BJ (cell line): ENCODE data around the gene INPP5A. TPM values are rescaled to one million over a fixed set of nuclear protein-coding genes. Genes with fewer than 3 reads are reported as not detected.
A peak's percentile ranks its signal among the peaks of the same experiment; 100 is the strongest.

Experiments
- CTCF ChIA-PET: fragments of 350-600 bp; formaldehyde crosslinking; extraction: SDS; loops from one replicate; lab custom pipeline; 2021; ENCODE audit warnings: antibody characterized with exemption, inconsistent platforms; lab: Yijun Ruan, JAX
- POLR2A ChIA-PET: fragments of 300-600 bp; sonication (Branson Sonifier 250); formaldehyde crosslinking; extraction: SDS; loops from one replicate; lab custom pipeline; 2021; ENCODE audit warnings: antibody characterized with exemption; lab: Charles Lee
- DNase-seq: peaks from one replicate; pipeline ENCODE4 v3.0.0-alpha.2; 2011; ENCODE audit warnings: low read depth
- H3K27me3 ChIP-seq: 2 replicates; pipeline ENCODE4 v1.6.0; 2011; ENCODE audit warnings: low read length; ENCODE audit not compliant: control insufficient read depth, insufficient read depth
- H3K36me3 ChIP-seq: 2 replicates; pipeline ENCODE4 v1.5.1; 2011; ENCODE audit warnings: low read length; ENCODE audit not compliant: control insufficient read depth, insufficient read depth
- H3K4me3 ChIP-seq: 2 replicates; pipeline ENCODE4 v1.5.1; 2011; ENCODE audit warnings: low read depth, mild to moderate bottlenecking, control low read depth, low read length
- CTCF ChIP-seq: IDR thresholded peaks from 2 replicates; pipeline ENCODE4 v1.5.1; 2011; ENCODE audit warnings: low read depth, mild to moderate bottlenecking, control low read depth, inconsistent platforms, low read length, moderate library complexity; ENCODE audit not compliant: insufficient read depth
- polyA plus RNA-seq: library from polyadenylated mRNA; depleted of rRNA; stranded (reverse); fragments of >200 nt; gene quantifications from 2 replicates; pipeline ENCODE4 v1.2.3, GENCODE V29; 2011

The INPP5A gene
- polyA plus RNA-seq, 1 experiment = 60.1 TPM

DNA sequence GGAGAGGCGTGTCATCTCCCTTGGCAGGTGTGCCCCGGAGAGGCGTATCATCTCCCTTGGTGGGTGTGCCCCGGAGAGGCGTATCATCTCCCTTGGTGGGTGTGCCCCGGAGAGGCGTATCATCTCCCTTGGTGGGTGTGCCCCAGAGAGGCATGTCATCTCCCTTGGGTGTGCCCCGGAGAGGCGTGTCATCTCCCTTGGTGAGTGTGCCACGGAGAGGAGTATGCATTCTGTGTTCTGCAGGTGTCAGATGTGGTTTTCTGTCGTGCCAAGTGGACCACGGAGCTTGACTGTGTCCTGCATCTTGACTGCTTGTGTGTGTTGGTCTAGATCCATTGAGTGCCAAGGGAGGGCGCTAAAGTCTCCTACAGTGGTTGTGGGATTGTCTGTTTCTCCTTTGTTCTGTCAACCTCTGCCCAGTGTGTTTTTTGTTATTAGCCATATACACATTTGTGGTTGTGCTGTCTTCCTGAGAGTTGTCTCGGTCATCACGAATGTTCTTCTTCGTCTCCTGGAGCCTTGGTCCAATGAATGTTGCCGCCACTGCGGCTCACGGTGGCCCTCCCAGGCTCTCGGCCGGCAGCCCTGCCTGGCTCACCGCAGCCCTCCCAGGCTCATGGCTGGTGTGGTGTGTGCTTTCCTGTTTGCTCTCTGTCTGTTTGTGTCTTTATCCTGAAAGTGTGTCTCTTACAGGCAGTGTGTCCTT lies 96.8 kb downstream of the INPP5A start:
- DNase-seq = no peak
- Histone ChIP-seq H3K36me3 (peaks cover 2% of the 10 kb centered on the region), H3K27me3 (no peaks in the 10 kb centered on the region), H3K4me3 (no peak overlapping the region)
- TF ChIP-seq CTCF = 0 out of 2 replicates have a peak, but pooled peaks have one; percentile 1
- ChIA-PET CTCF (interaction anchor here (0.6 to 4.7 kb wide), 6 partner anchors 16 to 178 kb away, joined by 3 to 42 read pairs (median 4); no protein-coding TSS in a partner anchor), POLR2A (no interaction called here)

DNA sequence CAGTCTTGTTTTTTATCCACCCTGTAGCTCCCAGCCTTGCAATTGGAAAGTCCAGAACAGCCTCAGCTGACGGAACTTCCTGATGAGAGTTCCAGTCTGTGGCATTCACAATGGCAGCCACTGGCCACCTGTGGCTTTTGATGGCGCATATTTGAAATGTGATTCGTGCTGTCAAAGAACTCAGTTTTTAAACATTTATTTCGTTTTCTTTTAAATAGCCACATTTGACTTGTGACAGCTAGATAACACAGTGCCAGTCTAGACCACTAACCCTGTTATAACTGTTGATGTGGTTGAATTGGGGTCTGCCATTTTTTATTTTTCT lies 97.3 kb downstream of the INPP5A start:
- Histone ChIP-seq H3K4me3 (no peak overlapping the region), H3K36me3 (peaks cover 2% of the 10 kb centered on the region), H3K27me3 (no peaks in the 10 kb centered on the region)
- ChIA-PET CTCF (interaction anchor here (1.7 to 4.7 kb wide), 2 partner anchors 176 to 178 kb away, joined by 4 to 42 read pairs; no protein-coding TSS in a partner anchor), POLR2A (no interaction called here)
- TF ChIP-seq CTCF = no peak
- no peak for DNase-seq

GRCh38 chr10:132636358-132636757 lies 98.8 kb downstream of the INPP5A start:
- no peak for TF ChIP-seq CTCF
- CTCF ChIA-PET = interaction anchor here (0.6 to 4.7 kb wide), 4 partner anchors 7 to 177 kb away, joined by 3 to 42 read pairs (median 3); no protein-coding TSS in a partner anchor
- POLR2A ChIA-PET = no interaction called here

DNA sequence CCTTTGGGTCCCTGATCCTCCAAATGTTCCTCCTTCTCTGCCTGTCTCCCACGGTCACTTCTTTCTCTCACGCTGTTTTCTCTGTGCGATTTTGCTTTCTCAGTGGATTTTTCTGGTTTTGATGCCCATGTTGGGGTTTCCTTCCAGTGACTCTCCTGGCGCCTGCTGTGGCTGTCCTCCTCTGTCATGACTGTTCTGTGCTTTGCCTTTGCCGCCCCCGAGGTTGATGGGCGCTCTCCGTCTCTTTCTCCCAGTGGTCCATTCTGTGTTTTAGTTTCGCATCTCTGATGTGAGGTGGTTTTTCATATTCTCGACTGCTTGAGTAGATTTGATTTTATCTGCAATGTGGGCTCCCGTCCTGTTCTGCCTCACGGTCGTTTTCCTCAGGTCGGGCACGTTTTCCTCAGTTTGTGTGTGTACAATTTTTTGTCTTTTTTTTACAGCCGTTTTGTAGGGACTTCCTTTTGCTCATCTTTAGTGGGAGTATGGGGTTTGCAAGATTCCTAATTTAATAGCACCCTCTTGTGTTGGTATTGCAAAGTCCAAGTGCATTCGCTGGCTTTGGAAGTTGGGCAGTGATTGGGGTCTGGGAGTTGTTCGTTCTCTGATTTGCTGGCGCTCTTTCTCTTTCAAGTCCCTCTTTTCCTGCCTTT lies 100.0 kb downstream of the INPP5A start:
- Histone ChIP-seq H3K4me3 (no peak overlapping the region), H3K36me3 (peaks cover 2% of the 10 kb centered on the region), H3K27me3 (no peaks in the 10 kb centered on the region)
- CTCF ChIA-PET = interaction anchor here (1.6 to 4.7 kb wide), 3 partner anchors 178 to 181 kb away, joined by 6 to 42 read pairs (median 31); no protein-coding TSS in a partner anchor
- DNase-seq = no peak
- TF ChIP-seq CTCF = peak; percentile 70
- POLR2A ChIA-PET = no interaction called here

More at GRCh38 chr10:132636358-132636757, 98.8 kb downstream of the INPP5A start:
- no peak for DNase-seq
- no peaks in the 10 kb centered on the region for H3K27me3 ChIP-seq
- no peak overlapping the region for H3K4me3 ChIP-seq
- peaks cover 2% of the 10 kb centered on the region; the same call in 1 of the 2 replicates for H3K36me3 ChIP-seq

GRCh38 chr10:132638130-132638515 lies 100.5 kb downstream of the INPP5A start:
- Histone ChIP-seq H3K4me3 (no peak overlapping the region), H3K27me3 (no peaks in the 10 kb centered on the region), H3K36me3 (peaks cover 2% of the 10 kb centered on the region)
- TF ChIP-seq CTCF = no peak
- DNase-seq = no peak
- POLR2A ChIA-PET = no interaction called here
- CTCF ChIA-PET = interaction anchor here (0.7 to 2.3 kb wide), 4 partner anchors 98 to 183 kb away, joined by 3 to 31 read pairs (median 7); no protein-coding TSS in a partner anchor
